Lower lobe of right lung (tissue), 2 donors: ENCODE data around the gene MBD3L1. TPM values are rescaled to one million over a fixed set of nuclear protein-coding genes. Genes with fewer than 3 reads are reported as not detected.

ENCODE experiments used
- ATAC-seq, 2 donors: fragments of 200-7000 bp; cut with Tn5 transposase; one replicate each; pipeline ENCODE4 v1.9.1; 2020 to 2022; ENCODE audit warnings: mild to moderate bottlenecking in 2 of 2, moderate library complexity in 2 of 2
- DNase-seq: peaks from one replicate; pipeline ENCODE4 v3.0.0-alpha.2; 2020
- H3K27ac ChIP-seq: fragments of 200-600 bp; one replicate; pipeline ENCODE4 v1.8.0; 2022
- H3K27me3 ChIP-seq: fragments of 200-600 bp; one replicate; pipeline ENCODE4 v1.8.0; 2022; ENCODE audit warnings: low read depth
- H3K36me3 ChIP-seq: fragments of 200-600 bp; one replicate; pipeline ENCODE4 v1.8.0; 2022; ENCODE audit warnings: mild to moderate bottlenecking
- H3K4me1 ChIP-seq: fragments of 200-600 bp; one replicate; pipeline ENCODE4 v1.8.0; 2022
- H3K4me3 ChIP-seq: fragments of 200-600 bp; one replicate; pipeline ENCODE4 v1.8.0; 2022; ENCODE audit warnings: mild to moderate bottlenecking
- H3K9me3 ChIP-seq: fragments of 200-600 bp; one replicate; pipeline ENCODE4 v1.8.0; 2022
- intact Hi-C: fragments of 100-400 bp; cut with DNase I; formaldehyde crosslinking; loops from one replicate; pipeline ENCODE4 v1.11.0; 2022
- total RNA-seq: library from RNA; stranded (reverse); fragmentation: NEBNext Ultra II Directional; extraction: Animal tissue kit (Norgen Biotek cat#: 25700); gene quantifications from one replicate; pipeline ENCODE4 v1.2.1, GENCODE V29; 2021
- TF ChIP-seq, protein P1 (sequence below): fragments of 200-600 bp; IDR thresholded peaks from one replicate; pipeline ENCODE4 v1.8.0; 2022; ENCODE audit warnings: antibody characterized with exemption, mild to moderate bottlenecking
- donor health status: DM: no; HTN: yes; CAD: no; lungs with severe emphysema.

Gene MBD3L1
- total RNA-seq, 1 donor from 2014 or later, result not detected

DNA sequence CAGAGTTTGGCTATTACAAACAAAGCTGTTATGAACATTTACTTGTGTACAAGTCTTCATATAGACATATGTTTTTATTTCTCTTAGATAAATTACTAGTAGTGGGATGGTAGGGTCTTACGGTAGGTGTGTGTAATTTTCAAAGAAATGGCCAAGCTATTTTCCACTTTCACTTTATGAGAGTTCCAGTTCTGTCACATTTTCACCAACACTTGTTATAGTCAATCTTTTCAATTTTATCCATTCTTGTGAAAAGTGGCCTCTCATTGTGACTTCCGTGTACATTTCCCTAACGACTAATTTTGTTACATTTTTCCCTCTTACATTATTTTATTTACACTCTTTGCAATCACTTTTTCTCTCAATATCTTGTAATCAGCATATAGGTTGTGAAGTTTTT lies 18.3 kb downstream of the MBD3L1 start:
- Histone ChIP-seq H3K9me3 (peaks cover 3% of the 10 kb centered on the region), H3K4me3 (no peak overlapping the region), H3K27ac (no peak overlapping the region), H3K27me3 (no peaks in the 10 kb centered on the region), H3K36me3 (no peaks in the 10 kb centered on the region), H3K4me1 (no peaks in the 10 kb centered on the region)
- intact Hi-C loops, result no loop called here
- DNase-seq (no peak), ATAC-seq (no peak)
- TF ChIP-seq, protein P1, sequence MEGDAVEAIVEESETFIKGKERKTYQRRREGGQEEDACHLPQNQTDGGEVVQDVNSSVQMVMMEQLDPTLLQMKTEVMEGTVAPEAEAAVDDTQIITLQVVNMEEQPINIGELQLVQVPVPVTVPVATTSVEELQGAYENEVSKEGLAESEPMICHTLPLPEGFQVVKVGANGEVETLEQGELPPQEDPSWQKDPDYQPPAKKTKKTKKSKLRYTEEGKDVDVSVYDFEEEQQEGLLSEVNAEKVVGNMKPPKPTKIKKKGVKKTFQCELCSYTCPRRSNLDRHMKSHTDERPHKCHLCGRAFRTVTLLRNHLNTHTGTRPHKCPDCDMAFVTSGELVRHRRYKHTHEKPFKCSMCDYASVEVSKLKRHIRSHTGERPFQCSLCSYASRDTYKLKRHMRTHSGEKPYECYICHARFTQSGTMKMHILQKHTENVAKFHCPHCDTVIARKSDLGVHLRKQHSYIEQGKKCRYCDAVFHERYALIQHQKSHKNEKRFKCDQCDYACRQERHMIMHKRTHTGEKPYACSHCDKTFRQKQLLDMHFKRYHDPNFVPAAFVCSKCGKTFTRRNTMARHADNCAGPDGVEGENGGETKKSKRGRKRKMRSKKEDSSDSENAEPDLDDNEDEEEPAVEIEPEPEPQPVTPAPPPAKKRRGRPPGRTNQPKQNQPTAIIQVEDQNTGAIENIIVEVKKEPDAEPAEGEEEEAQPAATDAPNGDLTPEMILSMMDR, result no peak

DNA sequence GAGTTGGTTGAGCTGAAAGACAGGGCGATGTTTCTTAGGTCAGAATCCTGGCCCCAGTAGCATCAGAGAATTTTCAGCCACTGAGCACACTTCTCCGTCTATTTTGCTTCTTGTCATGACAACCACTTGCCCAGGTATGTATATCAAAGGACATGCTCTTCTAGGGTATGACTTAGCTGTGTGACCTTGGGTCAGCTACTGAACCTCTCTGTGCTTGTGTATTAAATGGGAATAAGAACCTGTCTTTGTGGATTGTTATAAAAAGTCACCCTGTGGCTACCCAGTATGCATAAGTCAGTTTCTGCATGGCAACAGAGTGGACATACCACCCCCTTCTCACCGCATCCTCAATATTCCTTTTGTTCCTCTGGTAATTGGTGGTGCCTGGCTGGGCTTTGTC lies 26.1 kb downstream of the MBD3L1 start:
- no peak overlapping the region for H3K27ac ChIP-seq
- ATAC-seq (no peak), DNase-seq (no peak)
- H3K9me3 ChIP-seq, result no peaks in the 10 kb centered on the region
- peaks cover 5% of the 10 kb centered on the region for H3K27me3 ChIP-seq
- intact Hi-C loops, result no loop called here
- H3K4me1 ChIP-seq, result no peaks in the 10 kb centered on the region
- H3K4me3 ChIP-seq, result no peak overlapping the region
- no peaks in the 10 kb centered on the region for H3K36me3 ChIP-seq
- TF ChIP-seq, protein P1, result no peak

DNA sequence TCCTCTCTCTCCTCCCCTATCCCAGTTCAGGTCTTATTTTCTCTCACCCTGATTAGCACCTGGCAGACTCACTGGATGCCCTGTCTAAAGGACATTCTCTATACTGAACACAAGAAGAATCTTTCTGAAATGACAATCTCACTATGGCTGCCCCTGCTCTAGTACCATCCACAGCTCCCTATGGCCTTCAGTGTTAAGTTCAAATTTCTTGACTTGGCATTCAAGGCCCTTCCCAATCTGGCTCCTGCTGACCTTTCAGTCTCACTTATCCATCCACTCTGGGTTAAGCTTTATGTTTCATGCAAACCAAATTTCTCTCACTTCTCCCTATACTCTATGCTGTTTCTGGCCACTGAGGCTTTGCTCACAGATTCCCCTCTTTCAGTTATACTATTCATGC lies 34.2 kb downstream of the MBD3L1 start:
- no peaks in the 10 kb centered on the region for H3K9me3 ChIP-seq
- intact Hi-C loops, result no loop called here
- DNase-seq (no peak), ATAC-seq (no peak)
- no peaks in the 10 kb centered on the region for H3K36me3 ChIP-seq
- H3K27me3 ChIP-seq, result no peaks in the 10 kb centered on the region
- no peak overlapping the region for H3K27ac ChIP-seq
- no peaks in the 10 kb centered on the region for H3K4me1 ChIP-seq
- H3K4me3 ChIP-seq, result no peak overlapping the region
- TF ChIP-seq, protein P1, result no peak

DNA sequence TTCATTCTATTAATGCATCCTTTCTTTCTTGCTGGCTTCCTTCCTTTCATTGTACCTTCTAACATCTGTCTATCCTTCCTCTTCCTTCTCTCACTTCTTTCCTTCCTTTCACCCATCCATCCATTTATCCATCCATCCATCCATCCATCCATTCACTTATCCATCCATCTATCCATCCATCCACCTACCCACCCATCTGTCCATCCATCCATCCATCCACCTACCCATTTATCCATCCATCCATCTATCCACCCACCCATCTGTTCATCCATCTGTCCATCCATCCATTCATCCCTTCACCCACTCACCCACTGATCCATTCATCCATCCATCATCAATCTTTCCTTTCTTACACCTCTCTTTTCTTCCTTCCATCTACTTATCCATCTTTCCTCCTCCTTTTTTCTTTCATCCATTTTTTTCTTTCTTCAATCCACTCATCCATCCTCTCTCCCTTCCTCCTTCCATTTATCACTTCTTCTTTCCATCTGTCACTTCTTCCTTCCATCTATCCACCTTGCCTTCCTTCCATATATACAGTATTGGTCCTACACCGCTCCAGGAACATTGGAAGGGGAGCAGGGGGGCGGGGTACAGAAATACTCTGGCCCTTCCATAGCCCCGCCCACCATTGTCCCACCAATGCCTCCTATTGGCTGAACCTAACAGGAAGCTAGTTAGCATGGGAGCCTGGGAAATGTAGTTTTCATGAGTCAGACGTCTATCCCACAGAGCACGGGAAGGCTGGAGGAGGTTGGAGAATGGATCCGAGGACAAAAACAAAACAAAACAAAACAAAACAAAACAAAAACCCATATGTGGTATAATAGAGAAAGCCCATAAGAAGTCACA lies 45.9 kb downstream of the MBD3L1 start:
- no peaks in the 10 kb centered on the region for H3K9me3 ChIP-seq
- TF ChIP-seq, protein P1, result no peak
- H3K4me1 ChIP-seq, result no peaks in the 10 kb centered on the region
- ATAC-seq (no peak), DNase-seq (no peak)
- peaks cover 2% of the 10 kb centered on the region for H3K27me3 ChIP-seq
- intact Hi-C loops, result no loop called here
- no peak overlapping the region for H3K27ac ChIP-seq
- no peaks in the 10 kb centered on the region for H3K36me3 ChIP-seq
- no peak overlapping the region for H3K4me3 ChIP-seq

DNA sequence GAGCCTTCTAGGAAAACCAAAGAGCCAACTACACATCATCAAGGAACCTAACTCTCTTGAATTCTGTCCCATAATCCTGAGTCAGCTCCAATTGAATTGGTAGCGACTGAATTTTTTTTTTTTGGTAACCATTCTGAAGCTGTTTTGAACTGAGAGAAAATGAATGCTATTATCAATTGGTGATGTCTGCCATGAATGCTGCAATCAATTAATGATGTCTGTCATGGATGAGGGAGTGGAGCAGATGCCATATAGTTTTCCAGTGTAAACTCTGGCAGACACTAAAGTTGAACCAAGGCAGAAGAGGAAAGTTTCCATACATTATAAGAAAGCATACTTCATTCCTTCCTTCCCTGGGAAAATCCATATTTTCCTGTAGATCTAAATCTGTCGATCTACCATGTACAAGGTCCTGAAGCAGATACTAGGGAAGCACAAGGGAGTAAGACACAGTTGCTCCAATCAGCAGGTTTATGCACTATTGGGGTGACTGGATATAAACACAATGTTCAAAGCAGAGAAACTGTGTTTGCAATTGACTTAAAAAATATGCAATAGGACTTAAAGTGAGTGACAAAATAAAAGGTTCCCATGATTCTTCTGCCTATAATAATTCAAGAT lies 48.8 kb downstream of the MBD3L1 start:
- H3K36me3 ChIP-seq, result no peaks in the 10 kb centered on the region
- H3K27ac ChIP-seq, result no peak overlapping the region
- H3K27me3 ChIP-seq, result no peaks in the 10 kb centered on the region
- no peak overlapping the region for H3K4me3 ChIP-seq
- ATAC-seq (no peak), DNase-seq (no peak)
- TF ChIP-seq, protein P1, result no peak
- intact Hi-C loops, result no loop called here
- H3K4me1 ChIP-seq, result no peaks in the 10 kb centered on the region
- H3K9me3 ChIP-seq, result no peaks in the 10 kb centered on the region
